ES-I3 (cell line): ENCODE data around the gene ETF1.

Experiments used
- H3K36me3 ChIP-seq: 2 replicates; pipeline ENCODE4 v1.6.1; 2013; ENCODE audit warnings: mild to moderate bottlenecking, low read length, control low read depth, moderate library complexity; ENCODE audit not compliant: insufficient read depth
- H3K4me1 ChIP-seq: 2 replicates; pipeline ENCODE4 v1.6.1; 2013; ENCODE audit warnings: mild to moderate bottlenecking, control low read depth, low read length; ENCODE audit not compliant: insufficient read depth
- H3K9ac ChIP-seq: 2 replicates; pipeline ENCODE4 v1.6.1; 2013; ENCODE audit warnings: low read depth, mild to moderate bottlenecking, low read length, moderate library complexity
- H3K9me3 ChIP-seq: 2 replicates; pipeline ENCODE4 v1.6.1; 2013; ENCODE audit warnings: mild to moderate bottlenecking, low read length, moderate library complexity; ENCODE audit not compliant: control insufficient read depth, insufficient read depth

ETF1 gene

GRCh38 chr5:138570871-138571270 is 27.8 kb upstream of the ETF1 start:
- no peaks in the 10 kb centered on the region for H3K4me1 ChIP-seq
- H3K9ac ChIP-seq: no peak overlapping the region
- H3K9me3 ChIP-seq: no peaks in the 10 kb centered on the region
- H3K36me3 ChIP-seq: peaks cover 66% of the 10 kb centered on the region

DNA sequence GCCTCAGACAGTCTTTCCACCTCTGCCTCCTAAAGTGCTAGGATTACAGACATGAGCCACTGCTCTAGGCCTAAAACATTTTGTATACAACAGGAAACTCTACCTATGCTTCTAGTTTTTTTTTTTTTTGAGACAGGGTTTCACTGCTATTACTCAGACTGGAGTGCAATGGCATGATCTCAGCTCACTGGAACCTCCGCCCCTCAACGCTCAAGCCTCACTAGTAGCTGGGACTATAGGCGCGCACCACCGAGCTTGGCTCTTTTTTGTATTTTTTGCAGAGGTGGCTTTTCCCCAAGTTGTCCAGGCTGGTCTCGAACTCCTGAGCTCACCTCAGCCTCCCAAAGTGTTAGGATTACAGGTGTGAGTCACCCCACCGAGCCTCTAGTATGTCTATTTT is 26.7 kb upstream of the ETF1 start:
- H3K4me1 ChIP-seq: no peaks in the 10 kb centered on the region
- no peak overlapping the region for H3K9ac ChIP-seq
- H3K9me3 ChIP-seq: no peaks in the 10 kb centered on the region
- peaks cover 77% of the 10 kb centered on the region for H3K36me3 ChIP-seq

GRCh38 chr5:138568061-138568824 is 25.2 kb upstream of the ETF1 start:
- H3K9ac ChIP-seq: no peak overlapping the region
- H3K4me1 ChIP-seq: no peaks in the 10 kb centered on the region
- H3K36me3 ChIP-seq: peaks cover 73% of the 10 kb centered on the region
- no peaks in the 10 kb centered on the region for H3K9me3 ChIP-seq

- peaks cover 62% of the 10 kb centered on the region for H3K36me3 ChIP-seq
- no peaks in the 10 kb centered on the region for H3K4me1 ChIP-seq
- no peak overlapping the region for H3K9ac ChIP-seq
- H3K9me3 ChIP-seq: no peaks in the 10 kb centered on the region
These were observed 23.8 kb upstream of the ETF1 start for GRCh38 chr5:138566792-138567191.

- H3K9ac ChIP-seq: no peak overlapping the region
- H3K36me3 ChIP-seq: peaks cover 59% of the 10 kb centered on the region
- no peaks in the 10 kb centered on the region for H3K9me3 ChIP-seq
- H3K4me1 ChIP-seq: no peaks in the 10 kb centered on the region
These were observed 22.2 kb upstream of the ETF1 start for GRCh38 chr5:138565100-138565821.

DNA sequence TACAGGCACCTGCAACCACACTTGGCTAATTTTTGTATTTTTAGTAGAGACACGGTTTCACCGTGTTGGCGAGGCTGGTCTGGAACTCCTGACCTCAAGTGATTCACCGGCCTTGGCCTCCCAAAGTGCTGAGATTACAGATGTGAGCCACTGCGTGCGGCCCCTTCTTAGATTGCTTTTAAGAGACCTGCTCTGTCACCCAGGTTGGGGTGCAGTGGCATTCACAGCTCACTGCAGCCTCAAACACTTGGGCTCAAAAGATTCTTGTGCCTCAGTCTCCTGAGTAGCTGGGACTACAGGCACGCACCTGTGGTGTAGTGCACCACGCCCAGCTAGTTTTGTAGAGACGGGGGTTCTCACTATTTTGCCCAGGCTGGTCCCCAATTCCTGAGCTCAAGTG is 21.2 kb upstream of the ETF1 start:
- H3K36me3 ChIP-seq: peaks cover 58% of the 10 kb centered on the region
- H3K4me1 ChIP-seq: no peaks in the 10 kb centered on the region
- H3K9me3 ChIP-seq: no peaks in the 10 kb centered on the region
- H3K9ac ChIP-seq: no peak overlapping the region

DNA sequence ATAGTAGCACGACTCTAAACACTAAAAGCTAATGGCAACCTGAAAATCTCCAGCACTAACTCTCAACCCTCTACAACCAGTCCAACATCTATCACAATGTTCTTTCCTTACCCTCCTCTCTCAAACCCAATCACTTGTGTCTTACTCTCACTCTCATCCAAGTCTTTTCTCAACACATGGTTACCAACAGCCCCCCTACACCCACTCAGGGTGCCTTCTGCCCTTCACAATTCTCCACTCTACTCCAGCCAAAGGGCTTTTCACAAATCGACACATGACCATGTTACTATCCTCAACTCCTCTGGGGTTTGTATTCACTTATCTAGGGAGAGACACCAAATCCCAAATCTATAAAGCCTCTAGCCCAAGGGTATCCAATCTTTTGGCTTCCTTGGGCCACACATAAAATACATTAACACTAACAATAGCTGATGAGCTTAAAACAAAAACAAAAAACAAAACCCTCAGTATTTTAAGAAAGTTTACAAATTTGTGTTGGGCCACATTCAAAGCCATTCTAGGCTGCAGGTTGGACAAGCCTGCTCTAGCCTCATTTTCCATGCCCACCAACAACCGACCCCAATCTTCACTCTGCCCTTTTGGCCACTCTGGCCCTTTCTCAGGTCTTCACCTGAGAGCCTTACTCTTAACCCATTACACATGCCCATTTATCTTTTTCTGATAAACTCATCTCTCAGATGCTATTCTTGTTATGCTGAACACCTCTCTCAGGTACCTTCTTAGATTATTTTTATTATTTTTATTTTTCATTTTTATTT is 20.5 kb upstream of the ETF1 start:
- Histone ChIP-seq H3K36me3 (peaks cover 60% of the 10 kb centered on the region), H3K4me1 (no peaks in the 10 kb centered on the region), H3K9ac (no peak overlapping the region), H3K9me3 (no peaks in the 10 kb centered on the region)

GRCh38 chr5:138560971-138561370 is 17.9 kb upstream of the ETF1 start:
- peaks cover 62% of the 10 kb centered on the region for H3K36me3 ChIP-seq

GRCh38 chr5:138559937-138560336 is 16.9 kb upstream of the ETF1 start:
- Histone ChIP-seq H3K9ac (no peak overlapping the region), H3K36me3 (peaks cover 56% of the 10 kb centered on the region), H3K4me1 (no peaks in the 10 kb centered on the region), H3K9me3 (no peaks in the 10 kb centered on the region)

More at GRCh38 chr5:138560971-138561370, 17.9 kb upstream of the ETF1 start:
- H3K9ac ChIP-seq: no peak overlapping the region
- H3K4me1 ChIP-seq: no peaks in the 10 kb centered on the region
- H3K9me3 ChIP-seq: no peaks in the 10 kb centered on the region

GRCh38 chr5:138557677-138558076 is 14.6 kb upstream of the ETF1 start:
- Histone ChIP-seq H3K36me3 (peaks cover 58% of the 10 kb centered on the region), H3K4me1 (no peaks in the 10 kb centered on the region), H3K9ac (no peak overlapping the region), H3K9me3 (no peaks in the 10 kb centered on the region)

GRCh38 chr5:138554143-138554542 is 11.1 kb upstream of the ETF1 start:
- no peaks in the 10 kb centered on the region for H3K4me1 ChIP-seq
- no peaks in the 10 kb centered on the region for H3K9me3 ChIP-seq
- peaks cover 41% of the 10 kb centered on the region for H3K36me3 ChIP-seq
- H3K9ac ChIP-seq: no peak overlapping the region

- H3K4me1 ChIP-seq: no peaks in the 10 kb centered on the region
- no peak overlapping the region for H3K9ac ChIP-seq
- no peaks in the 10 kb centered on the region for H3K9me3 ChIP-seq
- H3K36me3 ChIP-seq: peaks cover 35% of the 10 kb centered on the region
These were observed 10.5 kb upstream of the ETF1 start for GRCh38 chr5:138553437-138554095.

DNA sequence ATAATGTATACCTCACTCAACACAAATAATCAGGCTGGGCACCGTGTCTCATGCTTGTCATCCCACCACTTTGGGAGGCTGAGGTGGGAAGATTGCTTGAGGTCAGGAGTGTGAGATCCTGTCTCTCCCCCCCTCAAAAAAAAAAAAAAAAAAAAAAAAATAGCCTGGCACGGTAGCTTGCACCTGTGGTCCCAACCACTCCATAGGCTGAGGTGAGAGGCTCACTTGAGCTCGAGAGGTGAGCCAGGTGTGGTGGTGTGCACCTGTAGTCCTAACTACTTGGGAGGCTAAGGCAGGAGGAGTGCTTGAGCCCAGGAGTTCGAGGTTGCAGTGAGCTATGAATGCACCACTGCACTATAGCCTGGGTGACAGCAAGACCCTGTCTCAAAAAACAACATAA is 9.6 kb upstream of the ETF1 start:
- H3K36me3 ChIP-seq: peaks cover 26% of the 10 kb centered on the region

GRCh38 chr5:138549414-138549813 is 6.4 kb upstream of the ETF1 start:
- Histone ChIP-seq H3K9ac (no peak overlapping the region), H3K36me3 (peaks cover 3% of the 10 kb centered on the region; the same call in 1 of the 2 replicates), H3K4me1 (peaks cover 6% of the 10 kb centered on the region; the same call in 1 of the 2 replicates), H3K9me3 (no peaks in the 10 kb centered on the region)

More for the DNA sequence above, 9.6 kb upstream of the ETF1 start:
- Histone ChIP-seq H3K9me3 (no peaks in the 10 kb centered on the region), H3K9ac (no peak overlapping the region), H3K4me1 (no peaks in the 10 kb centered on the region)
